HepG2 (cell line): Measurements from ENCODE around the gene QPCT.

Source experiments
- KLF6 ChIP-seq: IDR thresholded peaks from 2 replicates; pipeline ENCODE4 v1.8.0; 2016; ENCODE audit warnings: missing biosample characterization, missing genetic modification reagents
- NCOA2 ChIP-seq: sonication (generic); formaldehyde crosslinking; IDR thresholded peaks from 2 replicates; pipeline ENCODE4 v1.8.0; 2022; ENCODE audit warnings: inconsistent platforms
- ONECUT2 ChIP-seq: sonication (generic); formaldehyde crosslinking; IDR thresholded peaks from 2 replicates; pipeline ENCODE4 v1.4.0; 2020; ENCODE audit warnings: missing genetic modification reagents
- POLR2A ChIP-seq, 2 experiments: IDR thresholded peaks; 2 replicates each; pipeline ENCODE4 v1.6.1; 2011; ENCODE audit warnings: low read depth in 2 of 2, low read length in 2 of 2, mild to moderate bottlenecking in 1 of 2, moderate library complexity in 1 of 2; ENCODE audit not compliant: insufficient read depth in 1 of 2
- RNF2 ChIP-seq: fragments of 450-650 bp; conservative IDR thresholded peaks from 2 replicates; pipeline ENCODE4 v1.6.1; 2016; ENCODE audit warnings: low read depth
- TMF1 ChIP-seq: sonication (generic); formaldehyde crosslinking; IDR thresholded peaks from 2 replicates; pipeline ENCODE4 v1.8.1; 2022; ENCODE audit warnings: low read depth, missing genetic modification reagents
- ZFP37 ChIP-seq: sonication (generic); formaldehyde crosslinking; IDR thresholded peaks from 2 replicates; pipeline ENCODE4 v1.4.0; 2020; ENCODE audit warnings: missing genetic modification reagents, borderline replicate concordance
- ZMAT3 ChIP-seq: sonication (generic); formaldehyde crosslinking; conservative IDR thresholded peaks from 2 replicates; pipeline ENCODE4 v1.7.0; 2021; ENCODE audit warnings: missing genetic modification reagents
- ZNF7 ChIP-seq: IDR thresholded peaks from 2 replicates; pipeline ENCODE4 v1.6.1; 2016; ENCODE audit warnings: missing biosample characterization, missing genetic modification reagents
- TF ChIP-seq, protein P1 (sequence below): sonication (generic); formaldehyde crosslinking; IDR thresholded peaks from 2 replicates; pipeline ENCODE4 v1.9.0; 2021; ENCODE audit warnings: missing genetic modification reagents, borderline replicate concordance
- TF ChIP-seq, protein P2 (sequence below): sonication (generic); formaldehyde crosslinking; IDR thresholded peaks from 2 replicates; pipeline ENCODE4 v1.4.0; 2020; ENCODE audit warnings: mild to moderate bottlenecking, missing genetic modification reagents

DNA sequence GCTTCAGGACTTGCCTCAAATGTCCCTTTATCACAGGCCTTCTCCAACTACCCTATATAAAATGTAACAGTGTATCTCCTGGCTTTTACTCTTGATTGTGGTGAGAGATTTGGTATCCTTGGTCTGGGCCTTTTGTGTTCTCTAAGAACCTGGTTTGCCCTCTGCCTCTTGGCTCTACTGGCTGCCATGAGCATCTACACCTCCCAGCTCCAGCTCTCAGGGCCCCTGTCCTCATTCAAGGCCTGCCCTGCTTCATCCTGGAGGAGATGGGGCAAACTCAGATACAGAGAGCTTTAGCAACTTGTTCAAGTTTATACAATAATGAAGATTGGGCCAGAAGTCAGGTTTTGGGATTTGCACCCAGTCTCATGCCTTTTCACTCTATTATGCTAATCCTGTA is 45.0 kb downstream of the QPCT start:
- TF ChIP-seq ONECUT2 (CRISPR knock-in tag) (no peak), ZFP37 (CRISPR knock-in tag) (no peak), TMF1 (no peak), ZMAT3 (no peak), POLR2A (IDR thresholded peaks at IDR 0.05; ENCODE audit: insufficient read depth in 1 of 2, low read depth in 2 of 2, low read length in 2 of 2) (no peak), ZNF7 (CRISPR knock-in tag) (no peak), KLF6 (no peak), NCOA2 (CRISPR knock-in tag) (no peak), RNF2 (no peak)
- TF ChIP-seq, protein P1, sequence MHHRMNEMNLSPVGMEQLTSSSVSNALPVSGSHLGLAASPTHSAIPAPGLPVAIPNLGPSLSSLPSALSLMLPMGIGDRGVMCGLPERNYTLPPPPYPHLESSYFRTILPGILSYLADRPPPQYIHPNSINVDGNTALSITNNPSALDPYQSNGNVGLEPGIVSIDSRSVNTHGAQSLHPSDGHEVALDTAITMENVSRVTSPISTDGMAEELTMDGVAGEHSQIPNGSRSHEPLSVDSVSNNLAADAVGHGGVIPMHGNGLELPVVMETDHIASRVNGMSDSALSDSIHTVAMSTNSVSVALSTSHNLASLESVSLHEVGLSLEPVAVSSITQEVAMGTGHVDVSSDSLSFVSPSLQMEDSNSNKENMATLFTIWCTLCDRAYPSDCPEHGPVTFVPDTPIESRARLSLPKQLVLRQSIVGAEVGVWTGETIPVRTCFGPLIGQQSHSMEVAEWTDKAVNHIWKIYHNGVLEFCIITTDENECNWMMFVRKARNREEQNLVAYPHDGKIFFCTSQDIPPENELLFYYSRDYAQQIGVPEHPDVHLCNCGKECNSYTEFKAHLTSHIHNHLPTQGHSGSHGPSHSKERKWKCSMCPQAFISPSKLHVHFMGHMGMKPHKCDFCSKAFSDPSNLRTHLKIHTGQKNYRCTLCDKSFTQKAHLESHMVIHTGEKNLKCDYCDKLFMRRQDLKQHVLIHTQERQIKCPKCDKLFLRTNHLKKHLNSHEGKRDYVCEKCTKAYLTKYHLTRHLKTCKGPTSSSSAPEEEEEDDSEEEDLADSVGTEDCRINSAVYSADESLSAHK (CRISPR knock-in tag) = no peak
- TF ChIP-seq, protein P2, sequence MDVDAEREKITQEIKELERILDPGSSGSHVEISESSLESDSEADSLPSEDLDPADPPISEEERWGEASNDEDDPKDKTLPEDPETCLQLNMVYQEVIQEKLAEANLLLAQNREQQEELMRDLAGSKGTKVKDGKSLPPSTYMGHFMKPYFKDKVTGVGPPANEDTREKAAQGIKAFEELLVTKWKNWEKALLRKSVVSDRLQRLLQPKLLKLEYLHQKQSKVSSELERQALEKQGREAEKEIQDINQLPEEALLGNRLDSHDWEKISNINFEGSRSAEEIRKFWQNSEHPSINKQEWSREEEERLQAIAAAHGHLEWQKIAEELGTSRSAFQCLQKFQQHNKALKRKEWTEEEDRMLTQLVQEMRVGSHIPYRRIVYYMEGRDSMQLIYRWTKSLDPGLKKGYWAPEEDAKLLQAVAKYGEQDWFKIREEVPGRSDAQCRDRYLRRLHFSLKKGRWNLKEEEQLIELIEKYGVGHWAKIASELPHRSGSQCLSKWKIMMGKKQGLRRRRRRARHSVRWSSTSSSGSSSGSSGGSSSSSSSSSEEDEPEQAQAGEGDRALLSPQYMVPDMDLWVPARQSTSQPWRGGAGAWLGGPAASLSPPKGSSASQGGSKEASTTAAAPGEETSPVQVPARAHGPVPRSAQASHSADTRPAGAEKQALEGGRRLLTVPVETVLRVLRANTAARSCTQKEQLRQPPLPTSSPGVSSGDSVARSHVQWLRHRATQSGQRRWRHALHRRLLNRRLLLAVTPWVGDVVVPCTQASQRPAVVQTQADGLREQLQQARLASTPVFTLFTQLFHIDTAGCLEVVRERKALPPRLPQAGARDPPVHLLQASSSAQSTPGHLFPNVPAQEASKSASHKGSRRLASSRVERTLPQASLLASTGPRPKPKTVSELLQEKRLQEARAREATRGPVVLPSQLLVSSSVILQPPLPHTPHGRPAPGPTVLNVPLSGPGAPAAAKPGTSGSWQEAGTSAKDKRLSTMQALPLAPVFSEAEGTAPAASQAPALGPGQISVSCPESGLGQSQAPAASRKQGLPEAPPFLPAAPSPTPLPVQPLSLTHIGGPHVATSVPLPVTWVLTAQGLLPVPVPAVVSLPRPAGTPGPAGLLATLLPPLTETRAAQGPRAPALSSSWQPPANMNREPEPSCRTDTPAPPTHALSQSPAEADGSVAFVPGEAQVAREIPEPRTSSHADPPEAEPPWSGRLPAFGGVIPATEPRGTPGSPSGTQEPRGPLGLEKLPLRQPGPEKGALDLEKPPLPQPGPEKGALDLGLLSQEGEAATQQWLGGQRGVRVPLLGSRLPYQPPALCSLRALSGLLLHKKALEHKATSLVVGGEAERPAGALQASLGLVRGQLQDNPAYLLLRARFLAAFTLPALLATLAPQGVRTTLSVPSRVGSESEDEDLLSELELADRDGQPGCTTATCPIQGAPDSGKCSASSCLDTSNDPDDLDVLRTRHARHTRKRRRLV (CRISPR knock-in tag) = no peak
